Endothelial cell of umbilical vein (primary cell): ENCODE measurements around the gene COMMD2. TPM values are rescaled to one million over a fixed set of nuclear protein-coding genes. Genes with fewer than 3 reads are reported as not detected.

Experiments used
- BruUV-seq: library from RNA; stranded (reverse); fragments of 400-500 nt; replicated peaks from 2 replicates; lab custom pipeline; 2021; lab: Mats Ljungman, UMichigan
- CTCF ChIA-PET: fragments of 300-600, 350-600 bp; sonication (Branson Sonifier 250); formaldehyde crosslinking; loops from one replicate; lab custom pipeline; 2021; ENCODE audit warnings: antibody characterized with exemption, inconsistent platforms; lab: Charles Lee
- POLR2A ChIA-PET: fragments of 300-600, 350-600 bp; sonication (Branson Sonifier 250); formaldehyde crosslinking; loops from one replicate; lab custom pipeline; 2021; ENCODE audit warnings: antibody characterized with exemption, inconsistent platforms; lab: Charles Lee
- DNase-seq: peaks from one replicate; pipeline ENCODE4 v3.0.0-alpha.2; 2011; ENCODE audit warnings: low read depth, low spot score
- FAIRE-seq: peaks from 2 replicates; lab custom pipeline; 2011; peaks lifted over from hg19 to GRCh38; lab: Jason Lieb, UNC
- H2AFZ ChIP-seq: 2 replicates; pipeline ENCODE4 v1.6.0; 2012; ENCODE audit warnings: low read depth, low read length, control low read depth, inconsistent platforms
- H3K27ac ChIP-seq: 2 replicates; pipeline ENCODE4 v1.5.1; 2011; ENCODE audit warnings: low read depth, mild to moderate bottlenecking, control low read depth, low read length, moderate library complexity; ENCODE audit not compliant: insufficient read depth
- H3K27me3 ChIP-seq, 2 experiments: 2 replicates each; pipeline versions ENCODE4 v1.6.0 to v1.6.1; 2011; ENCODE audit warnings: low read length in 2 of 2, mixed read lengths in 1 of 2; ENCODE audit not compliant: control insufficient read depth in 2 of 2, insufficient read depth in 2 of 2
- H3K36me3 ChIP-seq, 2 experiments: 2 replicates in 1 of 2; 3 replicates in 1 of 2; pipeline ENCODE4 v1.5.1; 2011; ENCODE audit warnings: low read length in 2 of 2, mild to moderate bottlenecking in 1 of 2, moderate library complexity in 1 of 2; ENCODE audit not compliant: control insufficient read depth in 2 of 2, insufficient read depth in 2 of 2; ENCODE audit errors: extremely low read depth in 1 of 2
- H3K4me1 ChIP-seq: 3 replicates; pipeline ENCODE4 v1.5.1; 2011; ENCODE audit warnings: mild to moderate bottlenecking, low read length; ENCODE audit not compliant: control insufficient read depth, insufficient read depth; ENCODE audit errors: extremely low read depth
- H3K4me2 ChIP-seq: 2 replicates; pipeline ENCODE4 v1.6.1; 2011; ENCODE audit warnings: low read length, control low read depth, mixed read lengths; ENCODE audit not compliant: insufficient read depth
- H3K4me3 ChIP-seq, 3 experiments: fragments of 200-600 bp in 1 of 3; sonication (generic), shearing (Covaris generic) in 1 of 3; replicated peaks in 1 of 3; 2 replicates each; pipeline ENCODE4 v1.5.1; 2011 to 2016; ENCODE audit warnings: control low read depth in 3 of 3, low read length in 3 of 3, mild to moderate bottlenecking in 2 of 3, inconsistent platforms in 1 of 3, low read depth in 1 of 3, moderate library complexity in 1 of 3; ENCODE audit not compliant: insufficient read depth in 1 of 3
- H3K79me2 ChIP-seq: 2 replicates; pipeline ENCODE4 v1.6.0; 2012; ENCODE audit warnings: low read length, inconsistent platforms; ENCODE audit not compliant: control insufficient read depth, insufficient read depth
- H3K9ac ChIP-seq: replicated peaks from 2 replicates; pipeline ENCODE3; 2011; ENCODE audit warnings: low read length, control low read depth; ENCODE audit not compliant: insufficient read depth; ENCODE audit errors: extremely low read depth
- H3K9me1 ChIP-seq: replicated peaks from 3 replicates; pipeline ENCODE4 v1.6.0; 2011; ENCODE audit warnings: mild to moderate bottlenecking, low read length; ENCODE audit not compliant: control insufficient read depth, insufficient read depth; ENCODE audit errors: extremely low read depth
- H3K9me3 ChIP-seq: replicated peaks from 2 replicates; pipeline ENCODE4 v1.5.1; 2012; ENCODE audit warnings: low read length, inconsistent platforms; ENCODE audit not compliant: control insufficient read depth, insufficient read depth
- H4K20me1 ChIP-seq: replicated peaks from 2 replicates; pipeline ENCODE3; 2011; ENCODE audit warnings: mild to moderate bottlenecking, low read length; ENCODE audit not compliant: control insufficient read depth, insufficient read depth; ENCODE audit errors: extremely low read depth
- EZH2 ChIP-seq: IDR thresholded peaks from 2 replicates; pipeline ENCODE4 v1.6.1; 2012; ENCODE audit warnings: borderline replicate concordance, low read depth, mild to moderate bottlenecking, moderate library complexity, low read length, inconsistent platforms; ENCODE audit not compliant: severe bottlenecking
- FOS ChIP-seq: IDR thresholded peaks from 2 replicates; pipeline ENCODE4 v1.6.1; 2011; ENCODE audit warnings: mild to moderate bottlenecking, low read length, moderate library complexity, borderline replicate concordance; ENCODE audit not compliant: insufficient read depth
- GATA2 ChIP-seq: IDR thresholded peaks from 2 replicates; pipeline ENCODE4 v1.7.0; 2011; ENCODE audit warnings: low read depth, mild to moderate bottlenecking, moderate library complexity, mixed read lengths, low read length; ENCODE audit not compliant: insufficient read length, insufficient read depth
- JUN ChIP-seq: IDR thresholded peaks from 2 replicates; pipeline ENCODE4 v1.6.1; 2011; ENCODE audit warnings: borderline replicate concordance, low read depth; ENCODE audit not compliant: insufficient read length, insufficient read depth
- MAX ChIP-seq: IDR thresholded peaks from 2 replicates; pipeline ENCODE4 v1.6.1; 2011; ENCODE audit not compliant: insufficient read depth, insufficient read length
- MYC ChIP-seq: IDR thresholded peaks from one replicate; pipeline ENCODE4 v1.6.1; 2011; ENCODE audit warnings: mild to moderate bottlenecking, low read depth, low read length
- POLR2A ChIP-seq: IDR thresholded peaks from 2 replicates; pipeline ENCODE4 v1.6.1; 2012; ENCODE audit warnings: low read depth, mild to moderate bottlenecking, control low read depth, low read length
- POLR2AphosphoS5 ChIP-seq: IDR thresholded peaks from 2 replicates; pipeline ENCODE4 v1.6.1; 2012; ENCODE audit warnings: low read depth, mild to moderate bottlenecking, control low read depth, low read length, moderate library complexity; ENCODE audit not compliant: insufficient read depth
- dilution Hi-C: fragments of 300-500 bp; cut with MboI; formaldehyde crosslinking; loops from one replicate; pipeline ENCODE4 v1.15.0; 2019; ENCODE audit warnings: low sequenced_read_pairs; ENCODE audit not compliant: extremely low pct_ligation_motif_present
- intact Hi-C: fragments of 100-400 bp; cut with micrococcal nuclease; formaldehyde crosslinking; loops from one replicate; pipeline ENCODE4 v1.10.0; 2022
- polyA plus RNA-seq, 4 experiments: library from polyadenylated mRNA; depleted of rRNA in 3 of 4; stranded (reverse) in 3 of 4; unstranded in 1 of 4; fragments of >200 nt; gene quantifications; 2 replicates each; pipeline versions ENCODE4 v1.2.1 to v1.2.3, GENCODE V29; 2011 to 2012; ENCODE audit warnings: missing spikeins in 1 of 4
- total RNA-seq: library from RNA; stranded (reverse); gene quantifications from 2 replicates; pipeline ENCODE4 v1.2.3, GENCODE V29; 2021
- TF ChIP-seq, protein P1 (sequence below), 2 donors: IDR thresholded peaks; 1 replicate in 1 of 2; 2 replicates in 1 of 2; pipeline ENCODE4 v1.5.1; 2011; ENCODE audit warnings: low read length in 2 of 2, mild to moderate bottlenecking in 2 of 2, moderate library complexity in 2 of 2, control low read depth in 1 of 2, inconsistent platforms in 1 of 2, low read depth in 1 of 2; ENCODE audit not compliant: insufficient read depth in 1 of 2; ENCODE audit errors: extremely low read depth in 1 of 2

Gene COMMD2
- total and polyA plus RNA-seq, 2 donors (not counting 3 experiments of a cell fraction or from before 2014, with no cell fraction given): 18.3 to 51.0 TPM

DNA sequence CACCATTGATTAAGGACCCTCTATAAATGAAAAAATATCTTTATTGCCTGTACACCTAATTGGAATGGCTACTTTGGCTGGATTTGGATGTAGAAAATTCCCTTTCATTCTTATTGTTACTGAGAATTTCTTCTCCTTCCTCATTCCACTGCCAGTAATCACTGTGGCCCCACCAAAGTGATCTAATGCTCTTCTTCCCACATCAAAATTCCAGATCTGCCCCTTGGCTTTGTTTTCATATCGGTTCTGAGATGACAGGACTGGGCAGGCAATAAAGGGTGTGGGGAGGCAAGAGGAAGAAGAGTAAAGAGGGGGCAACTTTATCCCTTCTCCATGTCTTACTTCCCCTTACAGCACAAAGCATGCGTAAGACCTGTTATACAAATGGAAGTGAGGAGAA, 38.0 kb upstream of the COMMD2 start:
- no peak overlapping the region for H2AFZ ChIP-seq
- CTCF ChIA-PET: no interaction called here
- H4K20me1 ChIP-seq: no peaks in the 10 kb centered on the region
- BruUV-seq: no TSS peak
- POLR2A ChIA-PET: no interaction called here
- H3K27me3 ChIP-seq: peaks cover 11 to 15% of the 10 kb centered on the region in 2 experiments
- no peak overlapping the region for H3K4me3 ChIP-seq
- dilution Hi-C loops: no loop called here
- H3K79me2 ChIP-seq: no peaks in the 10 kb centered on the region
- TF ChIP-seq FOS (no peak), MYC (no peak), POLR2AphosphoS5 (no peak), POLR2A (no peak), EZH2 (no peak), MAX (no peak), JUN (no peak), GATA2 (no peak)
- TF ChIP-seq, protein P1, sequence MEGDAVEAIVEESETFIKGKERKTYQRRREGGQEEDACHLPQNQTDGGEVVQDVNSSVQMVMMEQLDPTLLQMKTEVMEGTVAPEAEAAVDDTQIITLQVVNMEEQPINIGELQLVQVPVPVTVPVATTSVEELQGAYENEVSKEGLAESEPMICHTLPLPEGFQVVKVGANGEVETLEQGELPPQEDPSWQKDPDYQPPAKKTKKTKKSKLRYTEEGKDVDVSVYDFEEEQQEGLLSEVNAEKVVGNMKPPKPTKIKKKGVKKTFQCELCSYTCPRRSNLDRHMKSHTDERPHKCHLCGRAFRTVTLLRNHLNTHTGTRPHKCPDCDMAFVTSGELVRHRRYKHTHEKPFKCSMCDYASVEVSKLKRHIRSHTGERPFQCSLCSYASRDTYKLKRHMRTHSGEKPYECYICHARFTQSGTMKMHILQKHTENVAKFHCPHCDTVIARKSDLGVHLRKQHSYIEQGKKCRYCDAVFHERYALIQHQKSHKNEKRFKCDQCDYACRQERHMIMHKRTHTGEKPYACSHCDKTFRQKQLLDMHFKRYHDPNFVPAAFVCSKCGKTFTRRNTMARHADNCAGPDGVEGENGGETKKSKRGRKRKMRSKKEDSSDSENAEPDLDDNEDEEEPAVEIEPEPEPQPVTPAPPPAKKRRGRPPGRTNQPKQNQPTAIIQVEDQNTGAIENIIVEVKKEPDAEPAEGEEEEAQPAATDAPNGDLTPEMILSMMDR (IDR thresholded peaks at IDR 0.05; ENCODE audit: extremely low read depth in 1 of 2, insufficient read depth in 1 of 2, low read depth in 1 of 2, low read length in 2 of 2): no peak
- FAIRE-seq (no peak), DNase-seq (no peak)
- intact Hi-C loops: no loop called here
- no peaks in the 10 kb centered on the region for H3K9me3 ChIP-seq
- no peak overlapping the region for H3K4me2 ChIP-seq
- no peak overlapping the region for H3K27ac ChIP-seq
- no peak overlapping the region for H3K9ac ChIP-seq
- H3K4me1 ChIP-seq: no peaks in the 10 kb centered on the region
- H3K9me1 ChIP-seq: no peaks in the 10 kb centered on the region
- no peaks in the 10 kb centered on the region for H3K36me3 ChIP-seq
